ENCODE results near the gene TTLL10.
A peak's percentile ranks its signal among the peaks of the same experiment; 100 is the strongest.

The TTLL10 gene

DNA sequence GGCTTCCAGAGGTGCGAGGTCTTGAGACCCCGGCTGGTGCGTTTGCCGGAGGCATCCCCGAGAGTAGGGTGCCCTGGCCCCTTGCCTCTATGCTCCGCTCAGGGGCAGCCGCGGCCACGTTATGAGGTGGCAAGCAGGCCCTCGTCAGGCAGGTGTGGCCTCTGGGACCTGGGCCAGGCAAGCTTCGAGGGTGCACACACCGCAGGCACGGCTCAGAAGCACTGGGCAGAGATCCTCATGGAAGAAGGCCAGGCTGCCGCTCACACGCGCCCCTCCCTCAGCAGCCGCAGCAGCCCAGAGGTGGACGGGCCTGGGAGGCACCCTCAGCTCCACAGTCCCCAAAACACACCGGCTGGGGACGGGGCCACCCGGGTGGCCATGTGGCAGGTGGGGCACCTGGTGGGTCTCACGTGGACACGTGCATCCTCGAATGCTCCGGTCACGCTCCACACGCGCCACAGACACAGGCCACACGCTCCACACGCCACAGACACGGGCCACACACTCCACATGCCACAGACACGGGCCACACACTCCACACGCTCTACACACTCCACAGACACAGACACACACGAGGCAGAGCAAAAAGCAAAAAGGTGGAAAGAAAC is 51.7 kb downstream of the TTLL10 start:
- DNase-seq = no peak

DNA sequence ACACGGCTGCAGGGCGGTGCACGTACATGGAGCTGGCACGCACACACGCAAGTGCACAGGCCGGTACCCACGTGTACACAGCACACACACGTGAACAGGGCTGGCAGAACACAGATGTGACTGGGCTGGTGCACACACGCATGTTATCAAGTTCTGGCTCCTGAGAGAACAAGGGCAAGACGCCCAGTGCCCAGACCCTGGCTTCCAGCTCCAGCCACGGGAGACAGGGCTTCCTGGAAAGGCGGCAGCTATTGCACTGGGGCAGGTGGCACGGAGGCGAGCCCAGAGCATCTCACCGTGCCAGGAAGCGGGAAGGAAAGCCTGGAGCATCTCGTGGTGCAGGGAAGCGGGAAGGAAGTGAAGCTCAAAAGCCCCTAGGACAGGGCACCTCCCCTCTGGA is 52.2 kb downstream of the TTLL10 start:
- DNase-seq = no peak

DNA sequence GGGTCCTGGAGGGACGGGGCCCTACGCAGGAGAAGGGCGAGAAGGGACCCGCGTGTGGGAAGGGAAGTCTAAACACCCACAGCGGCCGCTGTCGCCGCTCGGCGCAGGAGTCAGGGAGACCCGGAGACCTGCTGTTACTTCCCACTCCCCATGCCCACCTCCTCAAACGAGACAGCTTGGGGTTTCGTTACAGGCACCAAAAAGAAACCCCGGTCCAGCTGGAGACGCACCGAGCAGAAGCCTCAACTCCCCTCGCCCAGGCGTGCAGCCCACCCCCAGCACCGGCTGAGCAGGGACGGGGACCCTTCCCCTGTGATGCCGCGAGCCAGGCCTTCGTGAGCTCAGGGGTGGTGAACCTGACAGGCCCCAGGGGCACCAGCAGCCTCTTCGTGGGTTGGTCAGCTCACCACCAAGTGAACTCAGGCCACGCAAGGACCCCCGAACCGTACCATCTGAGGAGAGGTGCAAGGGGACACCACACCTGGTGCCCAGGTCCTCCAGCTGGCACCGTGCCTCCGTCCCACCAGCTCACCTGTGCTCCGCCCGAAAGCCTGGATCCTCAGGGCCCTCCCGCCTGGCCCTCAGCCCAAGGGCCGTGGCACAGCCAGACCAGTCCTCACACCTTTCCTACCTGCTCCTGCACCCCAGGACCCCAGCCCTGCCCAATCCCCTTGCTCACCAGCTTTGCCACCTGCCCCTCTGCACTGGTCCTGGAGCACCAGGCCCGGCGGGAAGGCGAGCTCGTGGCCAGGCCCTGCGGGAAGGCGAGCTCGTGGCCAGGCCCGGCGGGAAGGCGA is 53.1 kb downstream of the TTLL10 start:
- no peak for DNase-seq

DNA sequence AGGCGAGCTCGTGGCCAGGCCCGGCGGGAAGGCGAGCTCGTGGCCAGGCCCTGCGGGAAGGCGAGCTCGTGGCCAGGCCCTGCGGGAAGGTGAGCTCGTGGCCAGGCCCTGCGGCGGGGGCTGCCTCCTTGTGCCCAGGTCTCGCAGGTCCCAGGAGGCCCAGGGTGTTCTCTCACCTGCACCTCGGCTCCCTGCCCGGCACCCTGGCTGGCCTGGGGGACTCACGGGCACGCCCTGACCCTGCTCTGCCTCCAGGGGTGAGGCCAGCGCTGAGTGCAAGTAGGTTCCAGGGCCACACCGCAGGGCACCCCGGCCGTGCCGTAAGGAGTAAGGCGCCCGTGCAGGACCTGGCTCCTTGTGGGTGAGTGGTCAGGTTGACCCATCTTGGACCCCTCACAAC is 53.7 kb downstream of the TTLL10 start:
- no peak for DNase-seq

DNA sequence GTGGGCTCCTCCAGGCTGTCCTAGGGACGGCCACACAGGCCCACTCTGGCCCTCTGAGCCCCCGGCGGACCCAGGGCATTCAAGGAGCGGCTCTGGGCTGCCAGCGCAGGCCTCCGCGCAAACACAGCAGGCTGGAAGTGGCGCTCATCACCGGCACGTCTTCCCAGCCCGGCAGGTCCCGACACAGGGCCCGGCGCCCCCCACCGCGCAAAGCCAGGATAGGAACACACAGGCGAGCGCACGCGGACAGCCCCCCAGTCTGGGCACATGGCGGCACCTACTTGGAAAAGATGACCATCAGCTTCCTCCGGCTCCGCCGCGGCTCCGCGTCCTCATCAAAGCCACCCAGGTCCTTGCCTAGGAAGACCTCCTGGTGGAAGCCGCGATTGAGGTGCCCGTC is 54.5 kb downstream of the TTLL10 start:
- no peak for DNase-seq

DNA sequence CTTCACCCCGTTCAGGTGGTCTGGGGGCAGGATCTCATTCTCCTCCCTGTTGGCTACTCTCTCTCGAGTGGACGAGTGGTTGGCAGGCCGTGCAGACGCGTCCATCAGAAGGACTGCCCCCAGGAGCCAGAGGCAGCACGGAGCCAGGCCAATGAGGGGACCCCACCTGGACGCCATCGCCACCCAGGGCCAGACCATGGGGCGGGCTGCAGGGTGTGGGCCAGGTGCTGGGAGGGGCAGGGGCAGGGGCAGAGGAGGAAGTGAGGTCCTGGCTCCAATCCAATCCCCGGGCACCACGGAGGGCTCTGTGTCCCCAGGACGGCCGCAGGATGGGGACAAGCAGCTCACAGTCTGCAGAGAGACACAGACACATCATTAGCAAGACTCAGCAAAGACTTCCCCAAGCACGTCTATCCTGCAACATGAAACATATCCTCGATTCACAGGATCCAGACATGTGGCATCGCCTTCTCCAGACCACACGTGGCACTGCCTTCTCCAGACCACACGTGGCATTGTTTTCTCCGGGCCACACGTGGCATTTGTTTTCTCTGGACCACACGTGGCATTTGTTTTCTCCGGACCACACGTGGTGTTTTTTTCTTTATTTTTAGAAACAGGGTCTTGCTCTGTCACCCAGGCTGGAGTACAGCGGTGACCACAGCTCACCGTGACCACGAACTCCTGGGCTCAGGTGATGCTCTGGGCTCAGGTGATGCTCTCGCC is 55.1 kb downstream of the TTLL10 start:
- no peak for DNase-seq

DNA sequence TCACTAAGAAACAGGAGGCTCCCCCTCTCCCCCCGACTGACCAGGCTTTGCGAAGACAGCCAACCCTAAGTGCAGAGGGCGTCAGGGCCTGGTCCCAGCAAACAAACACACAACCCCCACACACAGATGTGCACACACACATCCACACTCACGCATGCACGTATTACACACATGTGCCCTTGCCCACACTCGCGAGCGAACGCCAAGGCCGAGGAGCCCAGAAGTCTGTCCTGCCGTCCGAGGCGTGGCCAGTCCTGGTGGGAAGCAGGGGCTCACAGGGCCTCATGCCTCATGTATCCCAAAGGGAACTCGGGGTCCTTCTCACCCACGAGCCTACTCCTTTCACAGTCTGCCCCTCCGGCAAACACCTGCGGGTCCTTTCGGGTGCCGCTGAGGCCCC is 56.1 kb downstream of the TTLL10 start:
- no peak for DNase-seq

DNA sequence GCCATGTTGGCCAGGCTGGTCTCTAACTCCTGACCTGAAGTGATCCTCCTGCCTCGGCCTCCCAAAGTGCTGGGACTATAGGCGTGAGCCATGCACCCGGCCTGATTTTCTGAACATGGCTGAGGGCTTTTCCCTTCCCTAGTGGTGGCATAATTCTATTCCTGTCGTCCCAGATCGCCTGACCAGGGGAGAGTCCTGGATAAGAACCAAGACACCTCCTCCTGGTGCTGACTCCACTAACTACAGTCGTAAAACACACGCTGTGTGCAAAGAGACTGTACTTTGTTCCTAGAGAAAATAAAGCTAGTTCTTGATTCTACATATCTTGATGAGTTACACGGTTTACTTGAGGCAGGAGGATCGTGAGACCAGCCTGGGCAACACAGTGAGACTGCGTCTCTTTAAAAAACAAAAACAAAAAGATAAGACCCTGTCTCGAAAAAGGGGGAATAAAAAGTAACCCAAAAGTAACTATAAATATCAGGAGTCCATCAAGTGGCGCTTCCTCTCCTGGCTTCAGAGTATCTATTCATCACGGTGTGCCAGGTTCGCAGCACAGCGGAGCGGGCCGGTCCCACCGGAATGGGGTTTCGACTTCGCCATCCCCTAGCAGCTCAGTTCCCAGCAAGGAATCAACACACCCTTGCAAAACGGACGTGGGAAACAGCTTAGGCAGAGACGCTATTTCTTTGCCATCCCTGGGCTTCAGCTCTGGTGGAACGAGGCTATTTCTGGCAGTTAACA is 57.1 kb downstream of the TTLL10 start:
- DNase-seq = no peak

DNA sequence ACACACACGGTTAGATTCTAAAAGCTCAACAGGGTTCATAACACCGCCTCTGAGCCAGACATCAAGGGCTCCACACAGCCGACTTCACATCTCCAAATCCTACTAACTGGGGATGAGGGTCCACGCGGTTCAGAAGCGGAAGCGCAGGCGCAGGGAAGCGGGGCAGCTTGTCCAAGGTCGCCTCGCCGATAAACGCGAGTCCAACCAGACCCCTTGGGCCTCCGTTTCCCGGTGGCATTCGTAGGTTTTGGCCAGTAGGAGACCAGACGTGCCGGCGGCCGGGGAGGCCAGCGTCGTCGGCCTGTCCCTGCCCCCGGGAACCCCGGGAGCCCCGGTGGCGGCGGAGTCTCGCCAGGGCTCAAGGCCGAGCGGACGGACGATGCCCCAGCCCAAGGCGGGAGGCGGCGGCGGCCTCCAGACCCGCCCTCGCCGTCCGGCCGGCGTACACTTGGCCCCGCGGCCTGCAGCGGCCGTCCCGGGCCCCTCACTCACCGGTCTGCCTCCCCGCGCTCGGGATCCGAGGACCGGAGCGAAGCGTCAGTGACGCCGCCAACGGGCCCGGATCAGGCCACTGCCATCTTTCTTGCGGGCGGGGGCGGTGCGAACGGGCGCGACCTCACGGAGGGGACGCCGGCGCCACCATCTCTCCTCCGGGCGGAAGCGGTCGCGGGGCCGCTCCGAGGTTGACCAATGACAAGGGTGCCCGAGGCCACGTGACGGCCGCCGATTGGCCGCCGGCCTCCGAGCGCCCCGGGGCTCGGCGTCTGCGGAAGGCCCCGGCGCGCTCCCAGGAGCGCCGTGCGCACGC is 57.9 kb downstream of the TTLL10 start, which contains the start of gene SDF4:
TSS of gene SDF4 (minus strand) at position 602 of the 808 bp plus-strand sequence. CDS start 3,229 bp downstream, outside the sequence.
- DNase-seq = peak; percentile 95

DNA sequence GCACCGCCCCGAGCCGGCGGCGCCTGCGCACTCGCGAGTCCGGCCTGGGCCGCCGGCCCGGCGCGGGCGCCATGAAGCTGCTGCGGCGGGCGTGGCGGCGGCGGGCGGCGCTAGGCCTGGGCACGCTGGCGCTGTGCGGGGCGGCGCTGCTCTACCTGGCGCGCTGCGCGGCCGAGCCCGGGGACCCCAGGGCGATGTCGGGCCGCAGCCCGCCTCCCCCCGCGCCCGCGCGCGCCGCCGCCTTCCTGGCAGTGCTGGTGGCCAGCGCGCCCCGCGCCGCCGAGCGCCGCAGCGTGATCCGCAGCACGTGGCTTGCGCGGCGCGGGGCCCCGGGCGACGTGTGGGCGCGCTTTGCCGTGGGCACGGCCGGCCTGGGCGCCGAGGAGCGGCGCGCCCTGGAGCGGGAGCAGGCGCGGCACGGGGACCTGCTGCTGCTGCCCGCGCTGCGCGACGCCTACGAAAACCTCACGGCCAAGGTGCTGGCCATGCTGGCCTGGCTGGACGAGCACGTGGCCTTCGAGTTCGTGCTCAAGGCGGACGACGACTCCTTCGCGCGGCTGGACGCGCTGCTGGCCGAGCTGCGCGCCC is 58.6 kb downstream of the TTLL10 start, which contains the start of gene B3GALT6:
TSS of gene B3GALT6 (plus strand) at position 30 of the 588 bp plus-strand sequence. CDS start at position 72, 42 bp downstream.
- no peak for DNase-seq

DNA sequence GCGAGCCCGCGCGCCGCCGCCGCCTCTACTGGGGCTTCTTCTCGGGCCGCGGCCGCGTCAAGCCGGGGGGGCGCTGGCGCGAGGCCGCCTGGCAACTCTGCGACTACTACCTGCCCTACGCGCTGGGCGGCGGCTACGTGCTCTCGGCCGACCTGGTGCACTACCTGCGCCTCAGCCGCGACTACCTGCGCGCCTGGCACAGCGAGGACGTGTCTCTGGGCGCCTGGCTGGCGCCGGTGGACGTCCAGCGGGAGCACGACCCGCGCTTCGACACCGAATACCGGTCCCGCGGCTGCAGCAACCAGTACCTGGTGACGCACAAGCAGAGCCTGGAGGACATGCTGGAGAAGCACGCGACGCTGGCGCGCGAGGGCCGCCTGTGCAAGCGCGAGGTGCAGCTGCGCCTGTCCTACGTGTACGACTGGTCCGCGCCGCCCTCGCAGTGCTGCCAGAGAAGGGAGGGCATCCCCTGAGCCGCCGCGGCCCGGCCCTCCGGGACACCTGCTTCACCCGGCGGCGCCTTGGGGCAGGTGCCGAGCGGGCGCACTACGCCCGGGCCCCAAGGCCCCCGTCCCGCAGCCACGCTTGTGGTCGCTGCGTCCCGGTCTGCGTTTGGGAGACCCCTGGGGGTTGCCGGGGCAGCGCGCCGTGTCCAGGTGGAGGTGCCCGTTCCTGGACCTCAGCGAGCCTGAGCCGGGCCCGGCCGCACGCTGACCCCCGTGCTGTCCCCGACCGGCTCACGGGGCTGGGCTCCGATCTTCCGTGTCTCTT is 59.3 kb downstream of the TTLL10 start:
- no peak for DNase-seq

DNA sequence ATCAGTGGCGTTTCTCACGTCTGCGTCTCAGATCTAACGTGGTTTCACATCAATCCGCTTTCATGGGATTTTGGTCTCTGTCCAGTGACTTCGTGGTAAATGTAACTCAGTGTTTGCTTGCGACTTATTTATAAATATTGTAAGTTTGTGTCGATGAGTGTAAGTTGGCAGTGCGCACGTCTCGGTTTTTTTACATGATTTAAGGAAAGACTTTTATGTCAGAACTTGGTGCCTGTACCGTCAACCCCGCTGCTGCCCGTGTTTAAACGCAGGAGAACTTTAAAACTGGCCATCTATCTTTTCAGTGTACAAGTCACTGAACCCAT is 59.9 kb downstream of the TTLL10 start:
- DNase-seq = no peak

DNA sequence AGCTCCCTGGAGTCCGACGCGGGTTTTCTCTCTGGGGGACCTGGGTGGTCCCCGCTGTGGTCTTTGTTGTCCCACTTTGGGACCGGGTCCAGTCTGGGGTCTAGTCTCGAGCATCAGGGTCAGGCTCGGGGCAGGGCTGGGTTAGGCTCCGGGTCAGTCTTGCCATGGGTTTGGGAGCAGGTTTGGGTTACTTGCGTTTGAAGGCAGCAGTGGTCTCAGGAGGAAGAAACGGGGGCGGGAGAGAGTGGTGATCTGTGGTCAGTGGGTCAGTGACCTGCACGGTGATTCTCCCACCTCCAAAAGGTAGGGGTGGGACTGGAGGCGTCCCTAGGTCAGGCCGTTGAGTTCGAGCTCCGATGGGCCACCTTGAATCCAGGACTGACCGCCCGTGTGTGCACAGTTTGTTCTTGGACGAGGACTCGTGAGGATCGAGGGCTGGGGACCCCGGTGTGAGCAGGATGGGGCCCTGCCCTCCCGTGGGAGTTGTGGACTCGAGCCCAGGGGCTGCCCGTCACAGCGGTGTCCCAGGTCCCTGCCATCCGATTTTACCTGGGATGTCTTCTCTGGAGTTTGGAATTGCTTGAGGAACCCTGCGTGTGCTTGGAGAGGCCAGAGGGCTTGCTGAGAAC is 60.6 kb downstream of the TTLL10 start:
- no peak for DNase-seq

DNA sequence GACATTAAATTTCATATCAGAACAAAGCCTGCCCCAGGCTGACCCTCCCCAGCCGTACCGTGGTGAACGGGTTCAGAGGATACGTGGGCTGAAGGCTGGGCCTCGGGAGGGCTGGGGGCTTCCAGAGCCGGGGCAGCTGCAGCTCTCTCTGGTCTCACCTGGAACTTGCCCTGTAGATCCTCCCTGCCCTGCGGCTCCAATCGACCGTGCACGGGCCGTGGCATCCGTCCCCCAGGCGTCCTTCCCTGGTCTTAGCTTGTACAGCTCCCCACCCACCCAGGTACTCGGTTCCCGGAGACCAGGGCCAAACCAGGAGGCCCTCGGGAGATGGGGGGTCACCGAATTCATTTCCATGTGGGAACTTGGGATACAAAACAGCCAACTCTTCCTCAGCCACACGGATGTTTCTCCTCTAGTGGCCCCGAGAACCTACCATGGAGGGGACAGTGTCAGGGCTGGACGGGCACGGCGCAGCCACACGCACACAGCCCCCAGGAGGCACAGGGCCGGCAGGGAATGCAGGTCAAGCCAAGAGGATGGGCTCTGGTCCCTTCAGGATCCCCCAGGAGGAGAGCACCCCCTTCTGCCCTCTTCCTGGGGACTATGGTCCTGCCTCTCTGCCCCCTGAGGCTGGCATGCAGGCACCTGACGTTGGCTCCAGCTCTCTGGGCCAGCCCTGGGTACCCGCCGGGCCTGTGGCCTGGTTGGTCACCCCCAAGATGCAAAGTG is 61.5 kb downstream of the TTLL10 start:
- DNase-seq = no peak

DNA sequence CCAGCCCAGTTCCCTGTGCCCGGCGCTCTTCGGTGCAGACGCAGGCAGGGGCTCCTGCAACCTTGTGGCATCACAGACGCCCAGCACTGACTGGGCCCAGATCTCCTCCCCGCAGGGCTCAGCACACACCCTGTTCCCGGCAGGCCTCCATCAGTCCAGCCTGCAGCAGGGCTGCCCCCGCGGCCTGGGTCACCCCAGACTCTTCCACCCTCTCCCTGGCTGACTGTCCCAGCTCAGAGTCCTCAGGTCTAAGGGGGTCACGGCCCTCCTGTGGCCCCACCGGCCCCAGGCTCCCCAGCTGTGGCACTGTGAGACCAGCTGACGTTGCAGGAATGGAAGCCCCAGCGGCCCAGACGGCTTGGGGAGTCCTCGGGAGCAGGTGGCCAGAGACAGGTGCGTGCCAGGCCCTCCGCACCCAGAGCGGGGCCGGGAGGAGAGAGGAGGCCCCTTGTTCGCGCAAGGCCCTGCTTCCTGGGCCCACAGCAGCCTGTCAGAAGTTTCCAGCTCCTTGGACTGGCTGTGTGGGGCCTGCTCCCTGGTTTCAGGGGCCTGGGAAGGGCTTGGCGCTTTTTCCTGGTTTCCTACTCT is 62.6 kb downstream of the TTLL10 start:
- no peak for DNase-seq

DNA sequence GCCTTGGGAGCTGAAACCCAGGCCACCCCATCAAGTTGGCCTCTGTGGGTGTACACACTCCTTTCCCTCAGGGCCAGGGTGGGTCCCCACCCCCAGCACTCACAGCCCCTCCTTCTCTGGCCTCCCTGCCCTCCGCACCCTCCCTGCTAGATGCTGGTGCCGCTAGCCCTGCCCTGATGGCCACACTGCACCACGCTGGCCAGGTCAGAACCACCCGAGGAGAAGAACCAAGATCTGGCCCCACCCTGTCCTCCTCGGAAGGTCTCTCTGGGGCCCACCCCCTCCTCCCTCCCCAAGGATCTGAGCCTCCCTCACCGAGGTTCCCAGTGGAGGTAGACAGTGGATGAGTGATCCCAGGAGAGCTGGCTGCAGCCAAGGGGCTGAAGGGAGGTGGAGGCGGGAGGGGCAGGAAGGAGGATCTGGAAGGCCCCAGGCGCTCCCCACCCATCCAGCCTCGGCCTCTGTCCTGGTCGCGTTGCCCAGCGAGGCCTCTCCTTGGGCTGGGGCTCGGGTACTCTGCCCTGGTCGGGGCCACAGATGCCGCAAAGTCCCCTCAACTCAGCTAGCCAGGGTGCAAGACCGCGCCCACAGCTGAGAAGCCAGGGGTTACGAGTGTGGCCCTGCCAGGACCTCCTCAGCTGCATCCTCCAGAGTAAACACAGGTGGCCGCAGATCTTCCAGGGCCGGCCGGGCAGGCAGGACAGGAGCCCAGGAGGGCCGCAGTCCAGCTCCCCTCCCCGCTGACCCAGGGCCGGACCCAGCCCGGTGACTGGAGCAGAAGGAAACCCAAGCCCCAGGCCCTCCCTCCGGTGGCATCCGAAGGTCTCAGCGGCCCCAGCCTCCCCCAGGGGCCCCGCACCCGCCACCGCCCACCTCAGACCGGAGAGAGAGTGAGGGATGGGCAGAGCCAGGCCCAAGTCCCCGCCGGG is 63.5 kb downstream of the TTLL10 start:
- DNase-seq = no peak

DNA sequence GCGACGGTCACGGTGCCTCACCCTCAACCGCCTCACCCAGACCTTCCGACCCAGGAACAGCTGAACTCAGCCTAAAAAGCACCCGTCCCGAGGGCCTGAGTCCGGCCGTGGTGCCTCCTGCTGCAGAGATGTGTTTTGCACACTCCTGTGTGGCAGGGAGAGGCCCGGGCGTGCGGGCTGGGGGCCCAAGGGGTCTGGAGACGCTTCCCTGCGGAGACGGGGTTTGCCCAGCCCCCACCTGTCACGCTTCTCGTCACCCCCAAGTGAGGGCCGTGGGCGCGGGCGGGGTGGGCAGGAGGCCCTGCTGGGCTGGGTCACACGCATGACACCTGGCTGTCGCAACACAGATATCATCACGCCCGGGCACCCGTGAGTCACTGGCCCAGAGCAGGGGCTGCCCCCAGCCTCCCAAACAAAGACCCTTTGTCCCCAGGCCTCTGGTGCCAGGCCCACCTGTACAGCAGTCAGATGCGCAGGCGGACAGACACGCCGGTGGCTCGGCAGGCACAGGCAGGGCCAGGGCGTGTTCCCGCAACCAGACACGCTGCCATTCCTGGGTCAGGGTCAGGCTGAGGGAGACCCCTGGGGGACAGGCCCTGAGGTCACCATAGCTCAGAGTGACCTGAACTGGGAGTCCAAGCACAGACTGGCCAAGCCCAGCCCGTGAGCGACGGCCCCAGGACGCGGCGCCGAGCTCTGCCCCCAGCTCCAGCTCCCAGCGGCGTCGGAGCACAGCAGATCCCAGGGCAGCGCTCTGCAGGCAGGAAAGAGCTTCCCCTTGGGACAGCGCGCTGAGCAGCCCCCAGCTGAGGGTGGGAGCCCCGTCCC is 64.4 kb downstream of the TTLL10 start:
- DNase-seq = no peak
